B cell (primary cell): Measurements from ENCODE around the gene SLC16A1. TPM values are rescaled to one million over a fixed set of nuclear protein-coding genes. Genes with fewer than 3 reads are reported as not detected.
"Not testable (repeated sequence)": the region's sequence is repeated elsewhere in the genome, so short reads cannot be mapped to it uniquely, and the experiment has no call there.

Experiments
- ATAC-seq: fragments of 200-7000 bp; cut with Tn5 transposase; one replicate; pipeline ENCODE4 v1.10.0; 2021; ENCODE audit warnings: low read depth, mild to moderate bottlenecking, moderate number of reproducible peaks, moderate library complexity
- CTCF ChIA-PET: fragments of 350-600 bp; sonication (Branson Sonifier 250); formaldehyde crosslinking; loops from one replicate; lab custom pipeline; 2021; ENCODE audit warnings: antibody characterized with exemption, inconsistent platforms; lab: Charles Lee
- POLR2A ChIA-PET: fragments of 350-600 bp; sonication (Branson Sonifier 250); formaldehyde crosslinking; loops from one replicate; lab custom pipeline; 2021; ENCODE audit warnings: antibody characterized with exemption; lab: Charles Lee
- DNase-seq: peaks from one replicate; pipeline ENCODE4 v3.0.0; 2013
- H2AFZ ChIP-seq: 2 replicates; pipeline ENCODE4 v1.6.1; 2012; ENCODE audit warnings: mild to moderate bottlenecking, low read depth, low read length; ENCODE audit not compliant: insufficient read depth, poor library complexity, severe bottlenecking
- H3K27ac ChIP-seq, 2 donors: 1 replicate in 1 of 2; 2 replicates in 1 of 2; pipeline ENCODE4 v1.5.1; 2012 to 2013; ENCODE audit warnings: low read length in 2 of 2, mild to moderate bottlenecking in 2 of 2, moderate library complexity in 1 of 2
- H3K27me3 ChIP-seq, 4 experiments: fragments of 200-600 bp in 1 of 4; sonication (generic) in 1 of 4; replicated peaks in 1 of 4; 1 replicate in 2 of 4; 2 replicates in 2 of 4; pipeline versions ENCODE4 v1.6.1 to v1.7.0; 2013 to 2016; ENCODE audit warnings: low read length in 3 of 4, mild to moderate bottlenecking in 2 of 4, mixed read lengths in 1 of 4, moderate library complexity in 1 of 4; ENCODE audit not compliant: insufficient read depth in 4 of 4, control insufficient read depth in 3 of 4; ENCODE audit errors: control extremely low read depth in 1 of 4
- H3K36me3 ChIP-seq, 2 experiments: replicated peaks in 1 of 2; 1 replicate in 1 of 2; 2 replicates in 1 of 2; pipeline versions ENCODE4 v1.6.1 to v1.7.1; 2013; ENCODE audit warnings: low read length in 1 of 2; ENCODE audit not compliant: insufficient read depth in 2 of 2, control insufficient read depth in 1 of 2; ENCODE audit errors: control extremely low read depth in 1 of 2, extremely low read depth in 1 of 2
- H3K4me1 ChIP-seq, 2 donors: fragments of 200-600 bp in 1 of 2; sonication (generic) in 1 of 2; 1 replicate in 1 of 2; 2 replicates in 1 of 2; pipeline versions ENCODE4 v1.5.1 to v1.6.1; 2013 to 2017; ENCODE audit warnings: low read length in 2 of 2; ENCODE audit not compliant: control insufficient read depth in 2 of 2, insufficient read depth in 2 of 2
- H3K4me2 ChIP-seq: replicated peaks from 2 replicates; pipeline ENCODE3; 2012; ENCODE audit warnings: mild to moderate bottlenecking, low read depth, low read length; ENCODE audit not compliant: poor library complexity, severe bottlenecking
- H3K4me3 ChIP-seq, 5 experiments: fragments of 200-600 bp in 1 of 5; sonication (generic) in 1 of 5; 1 replicate in 3 of 5; 2 replicates in 2 of 5; pipeline versions ENCODE4 v1.5.1 to v1.7.0; 2011 to 2016; ENCODE audit warnings: low read length in 4 of 5, mild to moderate bottlenecking in 4 of 5, low read depth in 2 of 5, control low read depth in 1 of 5, moderate library complexity in 1 of 5; ENCODE audit not compliant: insufficient read depth in 1 of 5; ENCODE audit errors: control extremely low read depth in 1 of 5, extremely low read depth in 1 of 5
- H3K79me2 ChIP-seq: fragments of 200-600 bp; sonication (generic); one replicate; pipeline ENCODE4 v1.6.0; 2016; ENCODE audit warnings: low read length; ENCODE audit not compliant: control insufficient read depth, insufficient read depth
- H3K9ac ChIP-seq: fragments of 200-600 bp; sonication (generic); 2 replicates; pipeline ENCODE4 v1.6.1; 2017; ENCODE audit warnings: mild to moderate bottlenecking, low read length, moderate library complexity
- H3K9me3 ChIP-seq, 3 donors: one replicate each; pipeline versions ENCODE4 v1.6.1 to v1.7.1; 2013; ENCODE audit warnings: low read length in 2 of 3; ENCODE audit not compliant: control insufficient read depth in 2 of 3, insufficient read depth in 1 of 3; ENCODE audit errors: control extremely low read depth in 1 of 3
- H4K20me1 ChIP-seq: 2 replicates; pipeline ENCODE4 v1.6.0; 2012; ENCODE audit warnings: mild to moderate bottlenecking, low read length; ENCODE audit not compliant: insufficient read depth, control insufficient read depth, poor library complexity, severe bottlenecking
- H3K27ac Mint-ChIP-seq: one replicate; pipeline ENCODE4 v1.8.0; 2021; ENCODE audit warnings: mixed read lengths
- H3K27me3 Mint-ChIP-seq: one replicate; pipeline ENCODE4 v1.8.0; 2021; ENCODE audit warnings: mixed read lengths
- H3K4me1 Mint-ChIP-seq: one replicate; pipeline ENCODE4 v1.8.0; 2021; ENCODE audit warnings: mixed read lengths
- H3K4me3 Mint-ChIP-seq: one replicate; pipeline ENCODE4 v1.8.0; 2021; ENCODE audit warnings: mixed read lengths
- H3K9me3 Mint-ChIP-seq: one replicate; pipeline ENCODE4 v1.8.0; 2022; ENCODE audit warnings: mixed read lengths; ENCODE audit not compliant: insufficient read depth
- EZH2 ChIP-seq: IDR thresholded peaks from 2 replicates; pipeline ENCODE4 v1.6.1; 2012; ENCODE audit warnings: borderline replicate concordance, low read depth, mild to moderate bottlenecking, moderate library complexity, low read length; ENCODE audit not compliant: insufficient read depth, poor library complexity, severe bottlenecking
- WGBS: methylation state at CpG from one replicate; pipeline ENCODE4 v1.1.5; 2013; ENCODE audit warnings: missing lambda C conversion rate; ENCODE audit not compliant: insufficient coverage; 5-methylcytosine and 5-hydroxymethylcytosine counted together
- intact Hi-C: fragments of 100-400 bp; cut with micrococcal nuclease; formaldehyde crosslinking; loops from one replicate; pipeline ENCODE4 v1.10.0; 2022
- polyA plus RNA-seq: library from polyadenylated mRNA; depleted of rRNA; stranded (reverse); fragments of >200 nt; gene quantifications from 2 replicates; pipeline ENCODE4 v1.2.3, GENCODE V29; 2012
- total RNA-seq, 2 donors: library from RNA; stranded (reverse); fragments of 120-200 nt in 1 of 2; gene quantifications; 1 replicate in 1 of 2; 2 replicates in 1 of 2; pipeline versions ENCODE4 v1.2.3 to v1.2.4, GENCODE V29; 2013 to 2022
- TF ChIP-seq, protein P1 (sequence below): fragments of 200-600 bp; IDR thresholded peaks from one replicate; pipeline ENCODE4 v1.8.0; 2022; ENCODE audit warnings: antibody characterized with exemption, mild to moderate bottlenecking

SLC16A1 gene
- total and polyA plus RNA-seq, 2 donors (not counting 1 experiment from before 2014, with no cell fraction given): 2.1 to 13.0 TPM

DNA sequence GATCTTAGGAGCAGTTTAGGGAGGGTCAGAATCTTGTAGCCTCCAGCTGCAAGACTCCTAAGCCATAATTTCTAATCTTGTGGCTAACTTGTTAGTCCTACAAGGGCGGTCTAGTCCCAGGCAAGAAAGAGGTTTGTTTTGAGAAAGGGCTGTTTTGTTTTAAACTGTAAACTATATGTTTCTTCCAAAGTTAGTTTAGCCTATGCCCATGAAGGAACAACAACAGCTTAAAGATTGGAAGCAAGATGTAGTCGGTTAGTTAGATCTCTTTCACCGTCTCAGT is 62.0 kb downstream of the SLC16A1 start:
- no peaks in the 10 kb centered on the region for H3K27me3 Mint-ChIP-seq
- peaks cover 10% of the 10 kb centered on the region for H3K9me3 Mint-ChIP-seq
- Histone ChIP-seq H3K79me2 (no peaks in the 10 kb centered on the region), H3K9ac (no peak overlapping the region), H3K27ac (no peak overlapping the region), H3K4me1 (no peaks in the 10 kb centered on the region), H3K4me3 (no peak overlapping the region), H3K36me3 (no peaks in the 10 kb centered on the region), H4K20me1 (no peaks in the 10 kb centered on the region), H3K9me3 (peaks cover 0 to 24% (median 10%) of the 10 kb centered on the region in 3 donors), H3K4me2 (no peak overlapping the region), H3K27me3 (no peaks in the 10 kb centered on the region), H2AFZ (no peak overlapping the region)
- no peaks in the 10 kb centered on the region for H3K4me1 Mint-ChIP-seq
- no peak for TF ChIP-seq EZH2
- TF ChIP-seq, protein P1, sequence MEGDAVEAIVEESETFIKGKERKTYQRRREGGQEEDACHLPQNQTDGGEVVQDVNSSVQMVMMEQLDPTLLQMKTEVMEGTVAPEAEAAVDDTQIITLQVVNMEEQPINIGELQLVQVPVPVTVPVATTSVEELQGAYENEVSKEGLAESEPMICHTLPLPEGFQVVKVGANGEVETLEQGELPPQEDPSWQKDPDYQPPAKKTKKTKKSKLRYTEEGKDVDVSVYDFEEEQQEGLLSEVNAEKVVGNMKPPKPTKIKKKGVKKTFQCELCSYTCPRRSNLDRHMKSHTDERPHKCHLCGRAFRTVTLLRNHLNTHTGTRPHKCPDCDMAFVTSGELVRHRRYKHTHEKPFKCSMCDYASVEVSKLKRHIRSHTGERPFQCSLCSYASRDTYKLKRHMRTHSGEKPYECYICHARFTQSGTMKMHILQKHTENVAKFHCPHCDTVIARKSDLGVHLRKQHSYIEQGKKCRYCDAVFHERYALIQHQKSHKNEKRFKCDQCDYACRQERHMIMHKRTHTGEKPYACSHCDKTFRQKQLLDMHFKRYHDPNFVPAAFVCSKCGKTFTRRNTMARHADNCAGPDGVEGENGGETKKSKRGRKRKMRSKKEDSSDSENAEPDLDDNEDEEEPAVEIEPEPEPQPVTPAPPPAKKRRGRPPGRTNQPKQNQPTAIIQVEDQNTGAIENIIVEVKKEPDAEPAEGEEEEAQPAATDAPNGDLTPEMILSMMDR: no peak
- ChIA-PET POLR2A (no interaction called here), CTCF (interaction anchor here (0.6 kb wide), 1 partner anchor 42 kb away, joined by 4 read pairs; no protein-coding TSS in a partner anchor)
- intact Hi-C loops: no loop called here
- no peak overlapping the region for H3K27ac Mint-ChIP-seq
- H3K4me3 Mint-ChIP-seq: no peak overlapping the region
- 94% methylated on average over 2 of the region's 3 CpGs for WGBS
- no peak for DNase-seq
- no peak for ATAC-seq

DNA sequence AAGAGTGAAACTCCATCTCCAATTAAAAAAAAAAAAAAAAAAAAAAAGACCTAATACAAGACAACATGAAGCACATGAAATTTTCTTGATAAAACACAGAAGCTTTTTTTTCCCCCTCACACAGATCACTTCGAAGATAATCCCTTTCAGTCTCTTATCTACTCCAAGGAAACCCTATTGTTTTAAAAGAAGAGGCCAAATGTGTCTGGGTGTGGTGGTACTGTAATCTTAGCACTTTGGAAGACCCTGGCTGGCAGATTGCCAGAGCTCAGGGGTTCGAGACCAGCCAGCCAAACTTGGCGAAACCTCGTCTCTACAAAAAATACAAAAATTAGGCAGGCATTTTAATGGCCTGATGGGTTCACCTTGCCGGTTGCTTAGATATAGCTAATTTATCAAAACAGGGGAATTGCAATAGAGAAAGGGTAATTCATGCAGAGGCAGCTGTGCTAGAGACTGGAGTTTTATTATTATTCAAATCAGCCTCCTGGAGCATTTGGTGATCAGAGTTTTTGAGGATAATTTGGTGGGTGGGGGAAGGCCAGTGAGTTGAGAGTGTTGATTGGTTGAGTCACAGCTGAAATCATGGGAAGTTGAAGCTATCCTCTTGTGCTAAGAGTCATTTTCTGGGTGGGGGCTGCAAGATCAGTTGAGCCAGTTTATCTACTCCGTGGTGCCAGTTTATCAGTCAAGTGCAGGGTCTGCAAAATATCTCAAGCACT is 62.5 kb downstream of the SLC16A1 start:
- intact Hi-C loops: no loop called here
- Histone ChIP-seq H3K9ac (no peak overlapping the region), H3K36me3 (no peaks in the 10 kb centered on the region), H3K4me2 (no peak overlapping the region), H4K20me1 (no peaks in the 10 kb centered on the region), H2AFZ (no peak overlapping the region), H3K27ac (no peak overlapping the region), H3K4me3 (no peak overlapping the region), H3K4me1 (no peaks in the 10 kb centered on the region), H3K9me3 (peaks cover 0 to 24% (median 10%) of the 10 kb centered on the region in 3 donors), H3K27me3 (no peaks in the 10 kb centered on the region), H3K79me2 (no peaks in the 10 kb centered on the region)
- POLR2A ChIA-PET: interaction anchor here (0.7 kb wide), 1 partner anchor 139 kb away, joined by 4 read pairs; no protein-coding TSS in a partner anchor
- H3K4me3 Mint-ChIP-seq: no peak overlapping the region
- no peak for TF ChIP-seq EZH2
- TF ChIP-seq, protein P1: no peak
- no peak overlapping the region for H3K27ac Mint-ChIP-seq
- no peaks in the 10 kb centered on the region for H3K4me1 Mint-ChIP-seq
- DNase-seq: no peak
- no peaks in the 10 kb centered on the region for H3K27me3 Mint-ChIP-seq
- ATAC-seq: no peak
- CTCF ChIA-PET: interaction anchor here (0.6 to 0.7 kb wide), 3 partner anchors 43 to 176 kb away, joined by 3 to 4 read pairs (median 4); no protein-coding TSS in a partner anchor
- no CpG with 5 or more reads among the region's 6 CpGs for WGBS
- peaks cover 10% of the 10 kb centered on the region for H3K9me3 Mint-ChIP-seq

DNA sequence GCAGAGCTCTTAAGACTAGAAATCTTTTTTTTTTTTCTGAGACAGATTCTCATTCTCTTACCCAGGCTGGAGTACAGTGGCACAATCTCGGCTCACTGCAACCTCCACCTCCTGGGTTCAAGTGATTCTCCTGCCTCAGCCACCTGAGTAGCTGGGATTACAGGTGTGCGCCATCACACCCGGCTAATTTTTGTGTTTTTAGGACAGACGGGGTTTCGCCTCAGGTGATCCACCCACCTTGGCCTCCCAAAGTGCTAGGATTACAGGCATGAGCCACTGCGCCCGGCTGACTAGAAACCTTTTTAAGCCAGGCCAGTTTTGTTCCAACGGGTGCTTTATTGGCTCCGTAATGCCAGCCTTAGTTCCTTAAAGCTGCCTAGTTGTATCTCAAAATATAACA is 66.1 kb downstream of the SLC16A1 start:
- intact Hi-C loops, H3K4me2 ChIP-seq, POLR2A ChIA-PET, H3K27me3 ChIP-seq, H3K4me1 Mint-ChIP-seq, H3K4me3 Mint-ChIP-seq, H3K9me3 Mint-ChIP-seq, DNase-seq, H3K9ac ChIP-seq, H3K4me1 ChIP-seq, H3K27ac ChIP-seq, H4K20me1 ChIP-seq, H3K4me3 ChIP-seq, H2AFZ ChIP-seq, H3K79me2 ChIP-seq, H3K27ac Mint-ChIP-seq, H3K27me3 Mint-ChIP-seq, ATAC-seq, H3K36me3 ChIP-seq: not testable (repeated sequence)
- CTCF ChIA-PET: interaction anchor here (1.8 kb wide), 1 partner anchor 10 kb away, joined by 8 read pairs; no protein-coding TSS in a partner anchor
- peaks cover 0 to 16% (median 0%) of the 10 kb centered on the region in 3 donors for H3K9me3 ChIP-seq
- 89% methylated on average over 9 of the region's 9 CpGs for WGBS
